HG02943 (cell line): ENCODE results near the gene WTAP.
A peak's percentile ranks its signal among the peaks of the same experiment; 100 is the strongest.
"Not testable (repeated sequence)": the region's sequence is repeated elsewhere in the genome, so short reads cannot be mapped to it uniquely, and the experiment has no call there.

Experiments
- ATAC-seq: cut with Tn5 transposase; IDR thresholded peaks from one replicate; pipeline ENCODE4 v1.9.1; 2021; ENCODE audit warnings: mild to moderate bottlenecking, low read depth, moderate library complexity; ENCODE audit not compliant: unreplicated experiment

WTAP gene

DNA sequence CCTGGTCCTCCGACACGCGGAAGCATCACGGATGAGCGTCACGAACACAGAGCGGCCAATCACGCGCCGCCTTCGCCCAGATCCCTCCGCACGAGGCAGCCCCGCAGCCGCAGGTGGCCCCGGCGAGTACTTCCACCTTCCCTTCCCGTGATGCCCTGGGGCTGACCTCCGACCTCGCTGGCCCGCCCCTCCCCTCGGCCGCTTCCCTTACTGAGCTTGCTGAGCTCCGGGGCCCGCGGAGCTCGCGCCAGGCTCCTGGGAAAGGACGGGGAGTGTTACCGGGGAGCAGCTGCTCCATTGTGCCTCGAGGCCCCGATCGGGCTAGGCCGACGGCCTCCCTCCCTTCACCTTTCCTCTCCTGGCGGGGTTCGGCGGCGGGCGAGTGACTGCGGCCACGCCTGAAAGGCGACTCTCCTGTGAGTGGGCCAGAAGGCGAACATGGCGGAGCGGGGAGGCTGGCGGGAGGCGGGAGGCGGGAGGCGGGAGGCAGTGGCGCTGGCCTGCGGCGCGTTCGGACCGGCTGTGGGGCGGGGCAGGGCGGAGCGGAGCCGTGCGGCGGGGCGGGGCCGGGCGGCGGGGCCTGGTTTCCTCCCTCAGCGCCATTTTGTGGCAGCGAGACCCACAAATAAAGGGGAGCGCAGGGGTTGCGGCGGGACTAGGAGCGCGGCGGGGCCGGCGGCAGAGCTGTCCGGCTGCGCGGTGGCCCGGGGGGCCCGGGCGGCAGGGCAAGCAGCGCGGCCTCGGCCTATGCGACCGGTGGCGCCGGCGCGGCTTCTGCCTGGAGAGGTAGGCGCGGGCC lies at the start of gene WTAP:
WTAP (plus strand) TSS at position 589 of the 799 bp plus-strand sequence. CDS start 8,760 bp downstream, outside the sequence.
- peak; percentile 77 for ATAC-seq

DNA sequence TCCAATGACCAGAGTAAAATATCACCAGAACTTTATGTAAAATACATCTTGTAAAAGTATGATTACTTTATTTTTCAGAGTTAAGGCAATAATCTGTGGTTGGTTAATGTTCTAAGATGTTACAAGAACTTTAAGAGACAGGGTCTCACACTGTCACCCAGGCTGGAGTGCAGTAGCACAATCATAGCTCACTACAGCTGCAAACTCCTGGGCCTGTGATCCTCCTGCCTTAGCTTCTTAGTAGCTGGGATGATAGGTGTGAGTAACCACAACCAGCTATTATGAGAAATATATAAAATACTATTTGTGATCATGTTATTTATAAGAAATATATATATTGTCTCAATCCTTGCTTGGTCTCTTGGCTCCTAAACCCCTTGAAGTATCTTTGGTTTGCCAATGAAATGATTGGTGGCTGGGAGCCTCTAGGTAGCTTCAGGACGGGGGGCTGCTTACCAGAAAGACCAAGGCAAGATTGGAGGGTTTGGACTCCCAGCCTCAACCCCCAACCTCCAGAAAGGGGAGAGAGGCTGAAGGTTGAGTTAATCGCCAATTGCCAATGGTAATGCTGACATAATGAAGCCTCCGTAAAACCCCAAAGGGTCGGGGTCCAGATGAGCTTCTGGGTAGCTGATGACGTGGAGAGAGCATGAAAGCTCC lies 49.7 kb upstream of the WTAP start:
- no peak for ATAC-seq

DNA sequence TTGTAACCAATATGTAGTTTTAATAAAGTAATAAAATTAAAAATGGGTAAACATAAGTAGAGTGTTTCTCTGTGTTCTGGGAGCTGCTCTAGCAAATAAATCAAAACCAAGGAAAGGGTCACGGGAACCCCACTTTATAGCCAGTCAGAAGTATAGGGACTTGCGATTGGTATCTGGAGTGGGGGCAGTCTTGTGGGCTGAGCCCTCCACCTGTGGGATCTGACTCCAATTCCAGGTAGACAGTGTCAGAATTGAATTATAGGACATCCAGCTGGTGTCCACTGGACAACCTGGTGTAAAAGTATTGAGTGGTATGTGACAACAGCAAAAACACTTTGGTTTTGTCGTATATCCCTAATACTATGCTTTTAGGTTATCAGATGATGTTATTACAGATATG lies 48.7 kb upstream of the WTAP start:
- ATAC-seq = no peak

DNA sequence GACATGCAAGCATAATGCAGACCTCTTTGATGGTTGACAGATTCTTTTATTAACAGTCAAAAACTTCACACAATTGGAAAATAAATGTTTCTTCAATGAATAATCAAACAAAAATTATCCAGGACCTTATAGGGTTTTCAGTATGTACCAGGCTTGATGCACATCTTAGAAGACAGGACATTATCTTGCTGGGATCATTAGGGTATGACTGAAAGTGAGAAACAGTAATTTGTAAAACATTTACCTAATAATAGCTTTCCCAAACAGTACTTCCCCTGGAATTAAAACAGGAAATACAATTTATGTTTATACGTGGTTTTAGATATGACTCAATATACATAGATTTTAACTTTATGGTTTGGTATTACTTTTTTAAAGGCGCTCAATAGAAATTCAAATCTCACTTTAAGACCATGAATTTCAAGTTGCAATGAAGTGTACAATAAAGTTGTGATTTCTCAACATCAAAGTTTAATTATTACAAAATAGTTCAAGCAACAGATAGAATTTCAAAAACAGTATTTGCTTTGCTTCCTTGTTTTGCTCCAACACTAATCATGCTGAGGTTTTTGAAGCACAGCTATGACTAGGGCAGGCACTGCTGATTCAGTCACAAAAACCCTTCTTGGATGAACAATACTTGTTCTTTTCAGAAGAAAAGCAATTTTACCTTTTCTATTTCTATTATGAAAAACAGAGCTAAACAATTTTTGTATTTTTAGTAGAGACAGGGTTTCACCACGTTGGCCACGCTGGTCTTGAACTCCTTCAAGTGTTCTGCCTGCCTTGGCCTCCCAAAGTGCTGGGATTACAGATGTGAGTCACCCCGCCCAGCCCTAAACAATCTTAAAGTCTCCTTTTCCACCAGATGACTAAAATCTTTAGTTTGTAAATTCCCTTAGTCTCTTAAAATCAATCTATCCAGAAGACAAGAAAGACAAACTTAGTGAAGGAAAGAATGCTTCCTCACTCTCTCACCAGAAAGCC lies 47.9 kb upstream of the WTAP start:
- ATAC-seq = no peak

DNA sequence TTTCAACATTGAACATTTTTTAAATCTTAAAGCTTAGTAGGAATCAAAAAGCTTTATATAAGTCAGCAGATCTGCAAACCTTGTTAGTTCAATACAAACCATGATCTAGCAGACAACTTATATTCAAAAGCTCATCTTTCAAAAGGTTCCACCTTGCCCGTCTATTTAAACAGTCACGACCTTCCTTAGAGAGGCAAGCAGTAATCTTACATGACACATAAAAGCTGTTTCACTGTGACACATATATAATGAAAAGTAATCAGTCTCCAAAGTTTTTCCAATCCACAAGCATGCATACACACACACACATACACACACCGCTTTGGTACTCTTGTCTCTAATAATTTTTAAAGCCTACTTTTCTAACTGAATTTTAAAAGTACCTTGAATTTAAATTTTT lies 47.2 kb upstream of the WTAP start:
- ATAC-seq = no peak

DNA sequence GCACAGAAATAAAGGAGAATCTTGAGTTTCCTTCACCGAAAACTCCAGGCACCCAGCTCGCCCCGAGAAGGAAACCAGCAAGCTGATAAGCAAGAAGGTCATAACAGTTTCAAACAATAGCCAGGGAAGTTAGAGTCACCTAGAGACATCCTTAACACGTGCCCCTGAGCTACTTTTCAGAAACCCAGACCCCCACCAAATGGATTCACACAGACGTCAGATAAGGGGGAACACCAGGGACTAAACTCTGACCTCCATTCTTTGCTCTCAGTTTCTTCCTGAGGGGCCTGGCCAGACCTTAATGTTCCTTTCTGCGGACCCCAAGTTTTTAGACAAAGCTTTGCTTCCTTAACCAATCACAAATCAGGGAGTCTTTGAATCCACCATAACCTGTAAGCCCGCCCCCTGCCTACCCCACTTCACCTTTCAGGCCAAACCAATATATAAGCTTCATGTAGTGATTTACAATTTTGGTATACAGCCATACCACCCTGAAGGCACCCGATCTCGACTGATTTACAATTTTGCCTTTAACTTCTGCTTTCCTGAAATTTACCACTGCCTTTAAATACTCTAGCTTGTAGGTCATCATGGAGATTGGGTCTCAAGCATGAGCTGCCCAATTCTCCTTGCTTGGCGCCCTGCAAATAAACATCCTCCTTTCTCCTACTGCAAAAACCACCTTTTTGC lies 46.0 kb upstream of the WTAP start:
- ATAC-seq = no peak

DNA sequence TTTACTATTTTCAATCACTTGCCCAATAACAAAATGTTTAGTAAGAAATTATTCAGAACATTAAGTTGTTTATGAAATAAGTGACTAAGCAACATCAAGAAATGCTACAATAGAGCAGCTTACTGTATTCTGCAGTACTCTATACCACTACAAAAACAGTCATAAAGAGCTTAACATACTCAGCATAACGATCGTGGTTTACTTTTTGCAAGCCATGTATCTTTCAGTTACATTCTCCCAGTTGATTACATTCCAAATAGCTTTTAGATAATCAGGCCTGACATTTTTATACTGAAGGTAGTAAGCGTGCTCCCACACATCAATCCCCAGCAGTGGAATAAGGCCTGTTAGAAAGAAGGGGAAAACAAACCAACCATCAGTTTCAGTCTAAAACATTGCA lies 45.0 kb upstream of the WTAP start:
- ATAC-seq = no peak

DNA sequence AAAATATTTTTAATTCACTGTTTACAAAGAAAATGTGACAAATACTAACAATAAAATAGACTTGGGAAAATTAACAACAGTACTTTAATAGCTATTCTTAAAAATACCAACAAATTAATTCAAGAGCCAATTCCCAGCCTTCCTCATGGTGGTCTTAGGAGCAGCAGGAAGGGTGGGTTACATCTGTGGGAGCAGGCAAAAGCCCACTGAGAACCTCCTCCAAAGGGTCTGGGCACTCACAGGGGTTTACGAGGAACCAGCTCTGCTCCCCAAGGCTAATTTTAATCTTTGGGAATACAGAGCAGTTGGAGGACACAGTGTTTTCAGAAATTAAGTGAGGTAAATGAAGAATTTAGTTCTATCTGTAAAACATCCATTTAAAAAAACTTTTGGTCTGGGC lies 44.5 kb upstream of the WTAP start:
- ATAC-seq = no peak

DNA sequence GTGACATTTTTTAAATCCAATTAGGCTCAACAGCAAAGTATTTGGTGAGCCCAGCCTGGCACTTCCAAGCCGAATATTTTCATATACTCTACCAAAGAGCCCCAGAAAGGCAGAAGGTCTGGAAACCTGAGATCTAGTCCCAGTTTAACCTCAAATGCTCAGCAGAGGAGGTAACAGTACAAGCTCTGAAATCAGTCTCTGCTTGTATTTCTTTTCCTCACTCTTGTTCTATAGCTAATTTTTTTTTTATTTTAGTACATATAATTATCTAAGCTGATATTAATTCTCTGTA lies 43.3 kb upstream of the WTAP start:
- ATAC-seq = no peak

DNA sequence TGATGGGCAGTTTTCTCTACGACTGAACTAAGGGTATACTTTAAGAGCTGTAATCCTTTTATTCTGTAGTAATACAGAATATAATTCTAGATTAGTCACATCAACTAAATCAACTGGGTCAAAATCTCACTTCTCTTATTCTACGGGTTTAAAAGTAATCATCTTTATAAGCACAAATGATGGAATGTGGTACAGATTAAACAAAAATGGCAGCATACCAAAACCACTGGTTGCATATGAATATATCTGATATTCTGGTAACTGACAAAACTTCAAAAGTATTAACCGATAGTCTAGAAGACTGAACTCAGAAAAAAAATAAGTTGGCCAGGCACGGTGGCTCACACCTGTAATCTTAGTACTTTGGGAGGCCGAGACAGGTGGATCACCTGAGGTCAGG lies 41.3 kb upstream of the WTAP start:
- no peak for ATAC-seq

DNA sequence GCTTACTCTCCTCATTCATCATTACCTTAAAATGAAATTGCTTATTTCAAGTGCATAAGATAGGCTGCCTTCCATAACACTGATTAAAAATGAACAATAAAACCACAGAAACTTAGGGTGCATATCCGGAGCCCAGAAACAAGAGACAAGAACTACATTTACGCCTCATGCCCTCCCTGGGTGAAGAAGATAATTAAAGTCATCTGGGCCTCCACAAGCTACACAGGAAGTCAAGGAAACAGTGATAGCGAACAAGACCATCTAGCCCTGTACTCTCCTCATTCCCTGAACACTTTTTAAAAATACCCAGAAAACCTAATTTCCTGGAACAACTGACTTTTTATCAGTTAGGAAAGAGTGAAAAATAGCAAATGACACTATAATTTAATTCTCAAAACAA lies 40.6 kb upstream of the WTAP start:
- ATAC-seq = no peak

DNA sequence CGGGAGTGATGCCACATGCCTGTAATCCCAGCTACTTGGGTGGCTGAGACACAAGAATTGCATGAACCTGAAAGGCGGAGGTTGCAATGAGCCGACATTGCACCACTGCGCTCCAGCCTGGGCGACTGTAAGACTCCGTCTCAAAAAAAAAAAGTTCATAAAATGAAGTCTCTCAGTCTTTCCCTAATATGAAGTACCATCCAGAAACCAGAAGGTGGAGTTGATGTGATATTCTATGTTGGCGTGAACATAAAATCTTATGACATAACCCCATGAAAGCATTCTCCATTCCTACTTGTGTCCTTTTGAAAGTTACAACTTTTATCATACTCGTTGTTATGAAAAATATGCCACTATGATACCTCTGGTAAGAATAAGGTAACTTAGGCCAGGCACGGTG lies 40.0 kb upstream of the WTAP start:
- no peak for ATAC-seq

DNA sequence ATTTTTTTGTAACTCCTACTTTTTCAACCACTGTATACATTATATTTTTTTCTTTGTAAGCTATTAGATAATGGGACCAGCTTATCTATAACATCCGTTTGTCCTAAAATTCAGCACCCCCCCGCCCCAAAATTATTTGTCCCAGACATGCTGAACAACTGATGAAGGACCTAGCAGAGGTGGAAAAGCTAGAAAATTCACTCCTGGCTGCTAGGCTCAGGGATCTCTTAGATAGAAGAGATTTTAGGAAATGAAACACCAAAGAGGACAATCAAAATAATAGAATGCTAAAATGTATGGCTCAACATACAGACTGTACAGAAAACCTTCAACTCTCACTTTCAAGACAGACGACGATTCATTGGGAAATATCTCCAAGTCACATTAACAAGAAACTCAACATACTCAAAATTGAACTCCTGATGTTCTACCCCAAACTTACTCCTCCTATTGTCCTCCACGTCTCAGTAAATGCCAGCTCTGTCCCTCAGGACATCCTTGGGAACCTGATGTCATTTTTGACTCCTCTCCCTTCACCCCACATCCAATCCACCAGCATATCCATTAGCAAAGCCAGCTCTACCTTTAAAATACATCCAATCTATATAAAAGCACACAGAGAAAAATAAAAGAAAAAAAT lies 38.9 kb upstream of the WTAP start:
- ATAC-seq = no peak

DNA sequence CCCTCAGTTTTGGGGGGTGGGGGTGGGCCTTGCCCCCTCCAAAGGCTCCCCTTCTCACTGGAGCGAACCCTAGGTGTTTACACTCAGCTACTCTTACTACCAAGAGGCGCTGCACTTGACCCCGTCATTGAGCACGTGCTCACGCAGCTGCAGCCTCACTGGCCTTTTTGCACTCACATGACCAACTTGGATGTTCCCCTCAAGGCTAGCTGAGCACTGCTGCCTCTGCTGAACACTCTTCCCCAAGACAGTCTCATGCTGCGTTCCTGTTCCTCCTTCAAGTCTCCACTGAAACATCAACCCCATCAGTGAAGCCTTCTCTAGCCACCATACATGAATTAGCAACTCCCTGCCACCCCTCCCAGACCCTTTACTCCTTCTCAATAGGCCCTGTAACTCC lies 38.3 kb upstream of the WTAP start:
- no peak for ATAC-seq

DNA sequence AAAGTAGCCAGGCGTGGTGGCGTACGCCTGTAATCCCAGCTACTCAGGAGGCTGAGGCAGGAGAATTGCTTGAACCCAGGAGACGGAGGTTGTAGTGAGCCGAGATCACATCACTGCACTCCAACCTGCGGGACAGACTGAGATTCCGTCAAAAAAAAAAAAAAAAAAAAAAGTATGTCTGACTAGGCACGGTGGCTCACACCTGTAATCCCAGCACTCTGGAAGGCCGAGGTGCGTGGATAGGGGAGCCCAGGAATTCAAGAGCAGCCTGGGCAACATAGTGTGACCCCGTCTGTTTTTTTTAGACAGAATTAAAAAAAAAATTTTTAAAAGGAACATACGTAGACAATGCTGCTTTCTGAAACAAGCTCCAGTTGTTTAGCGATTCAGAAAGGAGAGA lies 37.2 kb upstream of the WTAP start:
- not testable (repeated sequence) for ATAC-seq

DNA sequence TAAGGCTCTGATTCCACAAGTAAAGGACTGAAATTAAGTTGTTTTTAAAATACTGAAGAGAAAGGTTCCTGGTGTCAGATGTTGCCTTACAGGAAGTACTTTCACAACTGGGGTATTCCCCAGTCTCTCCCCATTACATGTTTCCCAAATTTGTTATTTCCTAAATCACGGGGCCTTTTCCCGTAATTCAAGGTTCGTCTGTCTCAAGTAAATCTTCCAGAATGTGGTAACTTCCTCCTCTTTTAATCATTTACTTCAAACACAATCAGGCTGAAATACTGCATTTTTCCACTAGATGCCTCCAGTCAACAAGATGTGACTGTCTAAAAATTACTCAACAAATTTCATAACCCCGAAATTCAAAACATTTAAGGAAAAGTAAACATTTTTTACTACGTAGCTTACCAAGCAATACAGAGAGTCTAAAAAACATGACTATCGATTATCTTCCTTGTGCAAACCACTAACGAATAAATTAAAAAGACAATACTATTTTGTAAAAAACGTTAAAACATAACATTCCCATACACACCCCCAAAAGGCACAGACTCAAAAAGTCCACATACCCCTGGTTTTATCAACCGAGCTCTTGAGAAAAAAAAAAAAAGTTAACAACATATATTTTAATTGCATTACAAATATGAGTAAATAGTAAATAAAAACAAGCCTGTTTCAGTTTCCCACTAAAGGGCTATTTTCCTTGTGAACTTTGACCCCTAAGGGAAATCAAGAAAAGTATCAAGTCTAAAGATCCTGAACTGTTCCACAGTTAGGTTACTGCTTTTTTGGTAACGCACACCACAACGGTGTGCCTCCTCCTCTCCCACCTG lies 36.0 kb upstream of the WTAP start:
- ATAC-seq = no peak

DNA sequence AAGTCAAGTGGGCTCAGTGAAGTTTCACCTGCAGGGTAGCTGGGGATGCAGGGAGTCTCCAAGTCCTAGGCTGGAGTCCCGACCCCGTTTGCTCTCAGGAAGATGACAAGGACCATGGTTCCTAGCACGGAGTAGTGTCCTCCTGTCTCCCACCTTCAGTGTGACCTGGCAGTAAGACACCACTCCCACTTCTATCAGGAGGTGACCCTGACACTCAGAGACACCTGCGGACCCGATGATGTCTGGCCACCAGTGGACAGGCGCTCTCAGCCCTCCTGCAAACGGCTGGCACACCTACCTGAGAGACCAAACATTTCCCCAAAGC lies 35.4 kb upstream of the WTAP start:
- no peak for ATAC-seq

DNA sequence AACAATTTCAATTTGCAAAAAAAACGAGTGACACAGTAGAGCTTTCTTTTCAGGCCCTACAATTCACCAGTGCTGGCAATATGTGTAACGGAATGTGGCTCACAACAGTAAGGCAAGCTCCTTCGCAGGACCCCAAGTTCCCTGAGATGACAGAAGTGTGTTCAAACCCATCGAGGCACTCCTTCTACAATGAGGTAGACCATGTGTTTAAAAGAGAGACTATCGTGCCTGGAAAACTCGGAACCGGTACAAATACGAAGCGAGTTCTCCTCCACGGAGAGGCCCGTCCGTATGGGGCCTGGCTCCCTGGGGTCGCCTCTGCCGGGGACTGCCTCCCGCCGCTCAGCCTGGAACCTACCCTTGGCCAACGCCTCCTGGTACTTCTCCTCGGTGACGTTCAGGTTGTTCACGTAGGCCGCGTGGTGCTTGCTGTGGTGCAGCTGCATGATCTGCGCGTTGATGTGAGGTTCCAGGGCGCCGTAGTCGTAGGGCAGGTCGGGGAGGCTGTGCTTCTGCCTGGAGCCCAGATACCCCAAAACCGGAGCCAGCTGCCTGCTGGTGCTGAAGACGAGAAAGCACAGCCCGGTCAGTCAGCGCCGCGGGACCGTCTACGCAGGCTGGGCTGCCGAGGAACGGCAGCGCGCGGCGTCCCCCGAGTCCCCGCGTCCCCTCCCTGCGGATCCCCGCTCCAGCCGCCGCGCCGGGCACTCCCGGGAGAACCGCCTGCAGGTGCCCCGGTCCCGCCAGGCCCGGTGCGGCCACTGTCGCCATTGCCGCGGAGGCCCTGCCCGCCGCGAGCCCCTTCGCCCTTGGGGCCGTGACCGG lies 34.8 kb upstream of the WTAP start:
- peak; percentile 37 for ATAC-seq
